CD14-positive monocyte (primary cell): ENCODE measurements around the gene CLDN9. TPM values are rescaled to one million over a fixed set of nuclear protein-coding genes. Genes with fewer than 3 reads are reported as not detected.

Experiments used
- DNase-seq, 3 donors: peaks; one replicate each; pipeline ENCODE4 v3.0.0-alpha.2; 2011 to 2022
- H2AFZ ChIP-seq: 2 replicates; pipeline ENCODE4 v1.6.0; 2012; ENCODE audit warnings: mild to moderate bottlenecking, low read depth, low read length, inconsistent platforms; ENCODE audit not compliant: insufficient read depth, poor library complexity, severe bottlenecking
- H3K27ac ChIP-seq, 2 donors: 1 replicate in 1 of 2; 2 replicates in 1 of 2; pipeline ENCODE4 v1.5.1; 2012 to 2013; ENCODE audit warnings: low read length in 2 of 2, control low read depth in 1 of 2, inconsistent platforms in 1 of 2, low read depth in 1 of 2, mild to moderate bottlenecking in 1 of 2
- H3K27me3 ChIP-seq, 2 donors: one replicate each; pipeline versions ENCODE4 v1.6.0 to v1.6.1; 2011 to 2013; ENCODE audit warnings: low read length in 2 of 2; ENCODE audit not compliant: control insufficient read depth in 2 of 2, insufficient read depth in 2 of 2
- H3K36me3 ChIP-seq, 2 donors: replicated peaks in 1 of 2; 1 replicate in 1 of 2; 2 replicates in 1 of 2; pipeline versions ENCODE4 v1.5.1 to v1.6.1; 2012 to 2013; ENCODE audit warnings: low read length in 2 of 2, control low read depth in 1 of 2, inconsistent platforms in 1 of 2, mild to moderate bottlenecking in 1 of 2; ENCODE audit not compliant: insufficient read depth in 2 of 2, control insufficient read depth in 1 of 2
- H3K4me1 ChIP-seq, 2 donors: 1 replicate in 1 of 2; 2 replicates in 1 of 2; pipeline versions ENCODE4 v1.5.1 to v1.6.1; 2012 to 2013; ENCODE audit warnings: low read length in 2 of 2, control low read depth in 1 of 2, inconsistent platforms in 1 of 2, mild to moderate bottlenecking in 1 of 2, moderate library complexity in 1 of 2; ENCODE audit not compliant: insufficient read depth in 2 of 2, control insufficient read depth in 1 of 2
- H3K4me2 ChIP-seq: replicated peaks from 2 replicates; pipeline ENCODE3; 2012; ENCODE audit warnings: low read length, moderate library complexity, mild to moderate bottlenecking; ENCODE audit not compliant: poor library complexity, severe bottlenecking; ENCODE audit errors: extremely low read depth
- H3K4me3 ChIP-seq, 3 experiments: fragments of 200-600 bp in 1 of 3; sonication (generic) in 1 of 3; replicated peaks in 1 of 3; 1 replicate in 2 of 3; 2 replicates in 1 of 3; pipeline ENCODE4 v1.5.1; 2011 to 2013; ENCODE audit warnings: low read length in 3 of 3, mild to moderate bottlenecking in 3 of 3, control low read depth in 2 of 3, low read depth in 2 of 3, inconsistent platforms in 1 of 3, moderate library complexity in 1 of 3
- H3K79me2 ChIP-seq: 2 replicates; pipeline ENCODE4 v1.6.0; 2012; ENCODE audit warnings: mild to moderate bottlenecking, control low read depth, inconsistent platforms, low read length, moderate library complexity; ENCODE audit not compliant: insufficient read depth
- H3K9ac ChIP-seq: 2 replicates; pipeline ENCODE4 v1.6.0; 2017; ENCODE audit warnings: low read length, mild to moderate bottlenecking; ENCODE audit not compliant: insufficient read depth, poor library complexity, severe bottlenecking
- H3K9me3 ChIP-seq, 2 donors: replicated peaks in 1 of 2; 1 replicate in 1 of 2; 2 replicates in 1 of 2; pipeline versions ENCODE4 v1.5.1 to v1.6.1; 2012 to 2013; ENCODE audit warnings: low read length in 2 of 2, control low read depth in 1 of 2; ENCODE audit not compliant: control insufficient read depth in 1 of 2, insufficient read depth in 1 of 2
- H4K20me1 ChIP-seq: 2 replicates; pipeline ENCODE4 v1.6.0; 2012; ENCODE audit warnings: mild to moderate bottlenecking, low read length, control low read depth, moderate library complexity; ENCODE audit not compliant: insufficient read depth
- H3K27ac Mint-ChIP-seq, 7 donors: one replicate each; pipeline ENCODE4 v1.8.0; 2020; ENCODE audit warnings: mild to moderate bottlenecking in 7 of 7, mixed read lengths in 7 of 7, moderate library complexity in 6 of 7, inconsistent platforms in 2 of 7
- H3K27me3 Mint-ChIP-seq, 3 donors: one replicate each; pipeline ENCODE4 v1.8.0; 2021 to 2022; ENCODE audit warnings: low read depth in 3 of 3, mild to moderate bottlenecking in 3 of 3, mixed read lengths in 3 of 3, moderate library complexity in 3 of 3, inconsistent platforms in 1 of 3
- H3K36me3 Mint-ChIP-seq, 2 donors: one replicate each; pipeline ENCODE4 v1.8.0; 2020; ENCODE audit warnings: mixed read lengths in 2 of 2, inconsistent platforms in 1 of 2, mild to moderate bottlenecking in 1 of 2
- H3K4me1 Mint-ChIP-seq: one replicate; pipeline ENCODE4 v1.8.0; 2020; ENCODE audit warnings: mild to moderate bottlenecking, mixed read lengths
- H3K4me3 Mint-ChIP-seq, 2 donors: one replicate each; pipeline ENCODE4 v1.8.0; 2020; ENCODE audit warnings: mild to moderate bottlenecking in 2 of 2, mixed read lengths in 2 of 2, moderate library complexity in 1 of 2
- H3K9me3 Mint-ChIP-seq, 7 donors: one replicate each; pipeline ENCODE4 v1.8.0; 2020 to 2022; ENCODE audit warnings: mixed read lengths in 7 of 7, mild to moderate bottlenecking in 6 of 7, moderate library complexity in 6 of 7, inconsistent platforms in 2 of 7
- CTCF ChIP-seq: fragments of 200-600 bp; IDR thresholded peaks from one replicate; pipeline ENCODE4 v1.8.0; 2022; ENCODE audit warnings: antibody characterized with exemption, mild to moderate bottlenecking
- WGBS: methylation state at CpG from one replicate; pipeline ENCODE4 v1.1.5; 2013; ENCODE audit warnings: missing lambda C conversion rate; ENCODE audit not compliant: insufficient coverage; 5-methylcytosine and 5-hydroxymethylcytosine counted together
- intact Hi-C, 2 donors: fragments of 100-400 bp; cut with micrococcal nuclease; formaldehyde crosslinking; loops; one replicate each; pipeline versions ENCODE4 v1.15.0 to v1.15.1; 2023
- polyA plus RNA-seq, 3 donors: library from polyadenylated mRNA; depleted of rRNA in 1 of 3; unstranded in 2 of 3; stranded (reverse) in 1 of 3; fragments of 300-500 nt in 2 of 3; fragments of >200 nt in 1 of 3; fragmentation: Illumina TruSeq in 2 of 3; gene quantifications; 1 replicate in 2 of 3; 2 replicates in 1 of 3; pipeline ENCODE4 v1.2.3, GENCODE V29; 2012 to 2021

CLDN9 gene
- polyA plus RNA-seq, 3 donors, result 2.1 TPM; not detected in 2

GRCh38 chr16:3035972-3036725, 23.4 kb downstream of the CLDN9 start:
- Histone ChIP-seq H3K9ac (peak overlapping the region; percentile 4), H3K4me2 (peak overlapping the region; percentile 16), H3K4me3 (no peak overlapping the region), H4K20me1 (no peaks in the 10 kb centered on the region), H3K27me3 (peaks cover 45 to 90% of the 10 kb centered on the region in 2 donors), H3K9me3 (peaks cover 0 to 19% of the 10 kb centered on the region in 2 donors), H3K79me2 (no peaks in the 10 kb centered on the region), H3K4me1 (peaks cover 7 to 17% of the 10 kb centered on the region in 2 donors), H3K27ac (no peak overlapping the region), H3K36me3 (no peaks in the 10 kb centered on the region), H2AFZ (no peak overlapping the region)
- no peak for TF ChIP-seq CTCF
- Mint-ChIP-seq H3K27me3 (peaks cover 70 to 98% (median 92%) of the 10 kb centered on the region in 3 donors), H3K36me3 (peaks cover 8 to 15% of the 10 kb centered on the region in 2 donors), H3K4me1 (peaks cover 17% of the 10 kb centered on the region), H3K9me3 (peaks cover 3 to 34% (median 14%) of the 10 kb centered on the region in 7 donors), H3K27ac (no peak overlapping the region), H3K4me3 (peak overlapping the region in 1 of 2 donors; percentile 88)
- no peak for DNase-seq
- 5% methylated on average over 39 of the region's 40 CpGs for WGBS
- intact Hi-C loops, result no loop called here

DNA sequence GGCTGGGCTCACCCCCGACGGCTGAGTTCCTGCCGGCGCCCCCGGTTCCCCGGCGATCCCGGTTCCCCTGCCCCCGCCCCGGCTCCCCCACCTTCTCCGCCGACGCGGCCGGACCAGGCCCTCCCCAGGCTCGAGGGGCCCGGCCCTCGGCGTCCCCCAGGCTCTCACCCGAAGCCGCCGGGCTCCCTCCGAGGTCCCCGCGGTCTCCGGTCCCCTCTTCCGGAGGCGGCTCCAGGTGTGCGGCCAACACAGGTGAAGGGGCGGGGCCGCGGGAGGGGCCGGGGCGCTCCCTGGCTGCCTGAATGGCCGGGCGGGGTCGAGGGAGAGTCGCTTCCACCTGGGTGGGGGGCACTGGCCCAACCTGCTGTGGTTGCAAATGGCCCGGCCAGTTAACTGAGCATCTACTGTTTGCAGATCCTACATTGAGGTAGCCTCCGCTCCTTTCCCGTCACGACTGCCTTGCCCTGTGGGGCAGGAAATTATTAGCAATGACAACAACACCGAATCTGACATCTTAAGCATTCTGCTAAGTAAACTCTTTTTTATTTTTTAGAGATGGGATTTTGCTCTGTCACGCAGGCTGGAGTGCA, 24.1 kb downstream of the CLDN9 start, which contains the start of gene BICDL2:
BICDL2 (minus strand) TSS at position 219 of the 590 bp plus-strand sequence. CDS start 1,448 bp downstream, outside the sequence.
- peaks cover 72 to 95% (median 92%) of the 10 kb centered on the region in 3 donors for H3K27me3 Mint-ChIP-seq
- Histone ChIP-seq H3K27ac (no peak within 1 kb of the TSS), H3K27me3 (peaks cover 45 to 84% of the 10 kb centered on the region in 2 donors), H3K4me1 (peaks cover 7 to 17% of the 10 kb centered on the region in 2 donors), H3K9me3 (peaks cover 0 to 19% of the 10 kb centered on the region in 2 donors), H3K9ac (peak within 1 kb of the TSS; percentile 4), H4K20me1 (no peaks in the 10 kb centered on the region), H3K36me3 (no peaks in the 10 kb centered on the region), H3K4me2 (peak within 1 kb of the TSS; percentile 16), H2AFZ (no peak within 1 kb of the TSS), H3K79me2 (no peaks in the 10 kb centered on the region), H3K4me3 (no peak within 1 kb of the TSS)
- peaks cover 8 to 15% of the 10 kb centered on the region in 2 donors for H3K36me3 Mint-ChIP-seq
- intact Hi-C loops, result no loop called here
- peaks cover 3 to 34% (median 14%) of the 10 kb centered on the region in 7 donors for H3K9me3 Mint-ChIP-seq
- peak within 1 kb of the TSS in 1 of 2 donors; percentile 88 for H3K4me3 Mint-ChIP-seq
- no peak within 1 kb of the TSS for H3K27ac Mint-ChIP-seq
- no peak for TF ChIP-seq CTCF
- WGBS, result 2% methylated on average over 35 of the region's 44 CpGs
- peaks cover 17% of the 10 kb centered on the region for H3K4me1 Mint-ChIP-seq
- DNase-seq, result no peak
